DMS 273 (cell line): Measurements from ENCODE around the gene PER2.

ENCODE experiments used
- DNase-seq: peaks from one replicate; lab custom pipeline; 2025; ENCODE audit not compliant: unreplicated experiment; lab: John Stamatoyannopoulos, UW

PER2 gene

GRCh38 chr2:238251331-238251730, 37.1 kb downstream of the PER2 start:
- DNase-seq, result no peak

- no peak for DNase-seq
Measured at GRCh38 chr2:238250896-238251295, 37.5 kb downstream of the PER2 start.

DNA sequence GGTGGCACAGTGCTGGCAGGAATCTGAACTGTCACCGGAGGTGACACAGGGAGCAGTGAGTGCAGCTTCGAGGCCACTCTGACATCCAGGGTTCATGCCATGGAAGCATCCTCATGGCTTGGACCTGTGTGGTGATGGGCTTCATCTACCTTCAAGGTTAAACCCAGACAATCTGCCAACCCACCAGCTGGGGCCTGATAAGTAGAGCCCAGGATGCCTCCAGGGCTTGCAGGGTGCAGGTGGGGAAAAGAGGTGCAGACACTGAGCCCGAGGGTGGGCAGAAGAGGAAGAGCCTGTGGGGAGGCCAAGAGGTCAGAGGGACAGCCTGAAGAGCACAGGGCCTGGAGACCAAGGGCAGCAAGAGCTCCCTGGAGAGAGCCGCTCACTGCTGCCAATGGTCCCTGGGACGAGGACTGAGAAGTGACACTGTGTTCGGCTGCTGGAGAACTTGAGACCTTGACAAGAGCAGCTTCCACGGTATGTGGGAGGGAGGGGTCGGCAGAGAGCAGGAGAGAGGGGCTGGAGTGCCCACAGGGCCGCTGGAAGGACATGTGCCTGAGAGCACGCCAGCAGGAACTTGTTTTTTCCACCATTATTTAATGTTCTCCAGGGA, 40.5 kb downstream of the PER2 start:
- DNase-seq, result peak; percentile 41

- DNase-seq, result peak; percentile 87
Measured at GRCh38 chr2:238247002-238247822, 41.2 kb downstream of the PER2 start.

DNA sequence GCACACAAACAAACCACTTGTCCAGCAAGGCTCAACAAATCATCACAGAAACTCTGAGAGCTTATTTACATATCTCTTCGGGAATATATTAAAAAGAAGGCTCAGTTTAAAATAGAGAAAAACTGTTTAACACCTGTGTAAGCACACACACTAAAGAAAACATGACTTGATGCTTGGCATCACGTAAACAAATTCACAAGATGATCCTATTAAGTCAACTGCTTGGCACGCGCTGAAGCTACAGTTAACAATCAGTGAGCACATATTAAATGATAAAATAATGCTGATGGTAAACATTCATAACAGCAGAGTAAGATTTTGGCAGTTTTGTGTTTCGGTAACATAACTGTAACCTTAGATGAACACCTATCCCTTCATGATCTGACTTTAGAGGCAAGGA, 44.3 kb downstream of the PER2 start:
- no peak for DNase-seq

DNA sequence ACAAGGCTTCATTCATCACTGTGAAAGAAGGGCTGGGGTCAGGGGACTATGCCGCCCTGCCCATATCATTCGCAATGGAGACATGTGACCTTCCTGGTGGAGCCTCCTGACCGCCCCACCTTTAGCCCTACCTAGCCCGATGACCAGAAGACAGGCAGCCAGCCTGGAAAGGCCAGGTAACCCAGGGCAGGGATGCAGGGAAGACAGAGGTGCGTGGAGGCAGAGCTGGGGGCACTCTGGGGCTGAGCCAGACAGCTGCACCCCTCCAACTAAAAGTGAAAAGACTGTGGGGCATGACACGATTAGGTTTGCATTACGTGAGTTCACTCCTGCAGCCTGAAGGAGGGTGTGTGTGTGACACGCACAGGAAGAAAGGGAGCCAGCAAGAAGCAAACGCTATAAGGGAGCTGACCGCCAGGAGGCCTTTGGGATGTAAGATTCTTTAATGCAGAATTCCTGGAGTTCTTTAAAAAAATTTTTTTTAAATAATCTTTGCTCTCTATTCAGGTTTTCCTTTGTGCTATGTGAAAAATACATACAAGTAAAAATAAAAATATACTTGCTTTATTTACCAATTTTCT, 44.8 kb downstream of the PER2 start:
- DNase-seq, result peak; percentile 30

- DNase-seq, result peak; percentile 66
Measured at GRCh38 chr2:238242731-238243495, 45.5 kb downstream of the PER2 start.

- no peak for DNase-seq
Measured at GRCh38 chr2:238241970-238242369, 46.4 kb downstream of the PER2 start.

- DNase-seq, result peak; percentile 98
Measured at GRCh38 chr2:238240757-238241711, 47.4 kb downstream of the PER2 start.

DNA sequence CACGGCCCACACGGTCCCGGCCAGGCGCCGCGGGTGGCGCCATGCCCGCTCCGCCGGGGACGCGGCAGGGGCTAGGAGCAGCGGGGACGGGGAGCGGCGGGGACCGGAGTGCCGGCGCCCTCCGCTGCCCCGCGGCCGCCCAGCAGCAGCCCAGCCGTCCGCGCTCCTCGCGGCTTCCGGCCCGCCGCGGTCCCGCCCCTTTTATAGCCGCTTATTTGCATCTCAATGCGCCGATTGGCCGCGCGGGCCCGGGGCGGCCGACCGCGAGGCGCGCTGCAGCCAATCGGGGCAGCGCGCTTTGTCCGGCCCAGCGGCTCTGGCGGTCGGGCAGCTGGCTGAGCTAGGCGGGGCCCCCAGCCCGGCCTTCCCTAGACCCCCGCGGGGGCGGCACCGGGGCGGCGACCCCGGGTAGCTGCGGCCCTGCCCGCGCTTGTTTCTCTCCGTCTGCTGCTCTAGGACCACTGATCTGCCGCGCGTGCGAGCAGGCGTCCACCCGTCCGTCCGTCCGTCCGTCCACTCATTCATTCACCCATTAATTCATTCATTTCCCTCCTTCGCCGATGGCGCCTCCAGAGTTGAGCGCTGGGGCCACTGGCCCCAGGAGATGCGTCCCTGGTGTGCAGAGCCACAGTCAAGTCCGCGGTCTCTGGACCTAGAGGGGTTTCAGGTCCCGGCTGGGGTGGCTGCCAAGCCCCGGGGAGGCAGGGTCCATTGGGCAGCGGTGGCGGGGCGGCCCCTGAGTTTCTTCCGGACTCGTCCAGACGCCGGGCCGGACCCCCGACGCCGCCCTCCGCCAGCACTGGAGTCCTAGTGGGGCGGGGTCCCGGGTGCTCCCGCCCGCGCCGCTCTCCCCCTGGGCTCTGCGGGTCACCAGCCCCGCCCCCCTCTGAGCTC, 48.3 kb downstream of the PER2 start, which contains the start of gene HES6:
Gene HES6, minus strand, starts transcription at position 176 of the 894 bp plus-strand sequence. Its CDS starts 133 bp downstream, at position 43.
- DNase-seq, result peak; percentile 98

- peak; percentile 76 for DNase-seq
Measured at GRCh38 chr2:238239543-238239862, 48.9 kb downstream of the PER2 start.

DNA sequence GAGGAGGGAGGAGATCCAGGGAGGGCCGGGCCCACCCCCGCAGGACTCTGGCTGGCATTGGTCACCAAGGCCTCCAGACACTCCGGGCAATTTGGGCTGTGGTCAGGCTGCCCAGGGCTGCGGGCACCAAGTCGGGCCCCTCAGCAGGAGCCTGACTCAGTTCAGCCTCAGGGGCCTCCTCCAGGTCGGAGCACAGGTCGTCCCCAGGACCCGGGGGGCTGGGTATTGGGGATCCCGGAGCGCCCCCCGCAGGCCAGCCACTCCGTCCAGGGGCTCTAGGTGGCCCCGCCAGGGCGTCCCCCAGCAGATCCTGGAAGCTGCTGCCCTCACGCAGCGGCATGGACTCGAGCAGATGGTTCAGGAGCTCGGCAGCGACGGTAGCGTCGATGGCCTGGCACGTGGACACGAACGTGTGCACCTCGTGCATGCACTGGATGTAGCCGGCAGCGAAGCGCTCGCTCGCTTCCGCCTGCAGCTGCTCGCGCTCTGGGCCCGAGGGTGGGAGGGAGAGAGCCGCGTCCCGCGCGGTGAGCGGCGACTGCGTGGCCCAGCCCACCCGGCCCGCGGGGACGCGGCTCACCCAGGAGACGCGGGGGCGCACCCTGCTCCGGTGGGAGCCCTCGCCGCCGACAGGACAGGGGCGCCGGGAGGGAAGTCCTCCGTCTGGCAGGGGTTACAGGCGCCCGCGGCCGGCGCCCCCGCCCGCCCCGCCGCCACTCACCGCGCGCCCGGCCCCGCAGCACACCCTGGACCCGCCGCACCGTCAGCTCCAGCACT, 49.5 kb downstream of the PER2 start:
- DNase-seq, result peak; percentile 77

- DNase-seq, result peak; percentile 38
Measured at GRCh38 chr2:238238311-238238765, 50.1 kb downstream of the PER2 start.

GRCh38 chr2:238237431-238238135, 50.8 kb downstream of the PER2 start:
- DNase-seq, result peak; percentile 28

DNA sequence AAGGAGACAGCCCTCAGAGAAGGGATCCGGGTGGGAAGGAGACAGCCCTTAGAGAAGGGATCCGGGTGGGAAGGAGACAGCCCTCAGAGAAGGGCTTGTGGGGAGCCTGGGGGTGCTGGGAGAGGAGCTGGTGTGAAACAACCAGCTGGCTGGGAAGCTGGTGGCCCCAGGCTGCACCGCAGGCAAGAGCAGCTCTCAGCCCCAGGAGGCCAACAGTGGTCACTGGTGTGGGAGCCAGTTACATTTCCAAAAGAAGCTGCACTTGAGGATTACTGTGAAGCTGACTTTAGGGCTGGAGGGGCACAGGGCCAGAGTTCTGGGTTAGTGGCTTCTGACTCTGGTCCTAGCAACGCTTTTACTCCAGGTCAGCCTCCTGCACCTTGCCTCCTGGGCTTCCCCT, 51.8 kb downstream of the PER2 start:
- no peak for DNase-seq

DNA sequence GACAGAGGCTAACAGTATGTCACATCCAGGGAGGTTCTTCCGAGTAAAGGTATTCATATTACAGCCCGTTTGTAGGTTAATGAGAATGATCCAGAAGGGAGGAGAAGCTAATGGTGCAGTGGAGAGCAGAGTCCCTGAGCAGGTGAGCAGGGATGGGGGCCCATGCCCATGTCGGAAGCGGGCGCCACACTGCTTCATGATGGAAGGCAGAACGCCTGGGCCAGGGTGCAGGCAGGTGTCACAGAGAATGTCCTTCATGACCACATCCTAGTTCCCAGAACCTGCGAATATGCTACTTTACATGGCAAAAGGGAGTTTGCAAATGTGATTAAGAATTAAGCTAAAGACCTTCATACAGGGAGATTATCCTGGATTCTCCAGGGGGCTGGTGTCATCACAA, 52.6 kb downstream of the PER2 start:
- no peak for DNase-seq

DNA sequence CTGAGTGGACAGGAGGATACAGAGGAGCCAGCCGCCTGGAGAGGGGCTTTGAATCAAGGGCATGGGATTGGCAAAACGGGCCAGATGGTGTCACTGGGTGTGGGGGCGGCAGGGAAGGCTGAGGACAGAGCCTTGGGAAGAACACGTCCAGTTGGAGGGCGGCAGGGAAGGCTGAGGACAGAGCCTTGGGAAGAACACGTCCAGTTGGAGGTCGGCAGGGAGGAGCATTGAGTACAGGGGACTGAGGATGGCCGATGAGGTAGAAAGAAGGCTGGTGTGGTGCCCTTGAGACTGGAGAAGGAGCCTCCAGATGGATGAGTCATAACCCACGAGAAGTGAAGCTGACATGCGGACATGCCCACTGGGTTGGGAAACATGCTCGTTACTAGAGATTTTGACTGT, 53.1 kb downstream of the PER2 start:
- DNase-seq, result peak; percentile 53

GRCh38 chr2:238233625-238234024, 54.8 kb downstream of the PER2 start:
- DNase-seq, result no peak
